ENCODE data around the gene ACTN4.

ACTN4 gene

GRCh38 chr19:38687837-38688378, 40.5 kb downstream of the ACTN4 start:
- peak overlapping the region; percentile 79 to 99 (median 96) for H3K4me2 ChIP-seq
- H3K4me3 ChIP-seq = peak overlapping the region in 2 of 10 experiments; percentile 19 to 32; a peak in 2 of 20 replicates
- H3K27ac ChIP-seq = peak overlapping the region in 9 of 11 experiments; percentile 33 to 96 (median 91); a peak in 16 of 22 replicates
- peaks cover 98 to 100% (median 100%) of the 10 kb centered on the region in 10 experiments for H3K4me1 ChIP-seq
- no peak for TF ChIP-seq Cebpa-rat (IDR thresholded peaks at IDR 0.05)
- no peaks in the 10 kb centered on the region for H3K9me3 ChIP-seq (replicated peaks in 1 of 11)
- H3K27me3 ChIP-seq = no peaks in the 10 kb centered on the region
- peaks cover 0 to 16% (median 10%) of the 10 kb centered on the region in 11 experiments; a peak in 9 of 22 replicates for H3K36me3 ChIP-seq
- peaks cover 0 to 61% (median 13%) of the 10 kb centered on the region in 11 experiments; a peak in 14 of 22 replicates for H4K20me1 ChIP-seq
- peak overlapping the region in 5 of 11 experiments; percentile 10 to 58 (median 51); a peak in 7 of 22 replicates for H3K9ac ChIP-seq

GRCh38 chr19:38690146-38690545, 42.7 kb downstream of the ACTN4 start:
- Histone ChIP-seq H4K20me1 (peaks cover 3 to 69% (median 31%) of the 10 kb centered on the region in 11 experiments; a peak in 16 of 22 replicates), H3K9me3 (replicated peaks in 1 of 11) (no peaks in the 10 kb centered on the region), H3K4me3 (no peak overlapping the region), H3K27me3 (no peaks in the 10 kb centered on the region), H3K4me1 (peaks cover 98 to 100% (median 100%) of the 10 kb centered on the region in 10 experiments), H3K36me3 (peaks cover 0 to 16% (median 10%) of the 10 kb centered on the region in 11 experiments; a peak in 9 of 22 replicates), H3K4me2 (peak overlapping the region in 10 of 11 experiments; percentile 8 to 99 (median 94); a peak in 18 of 22 replicates), H3K9ac (no peak overlapping the region), H3K27ac (peak overlapping the region in 8 of 11 experiments; percentile 33 to 96 (median 92); a peak in 16 of 22 replicates)
- TF ChIP-seq Cebpa-rat (IDR thresholded peaks at IDR 0.05) = no peak

GRCh38 chr19:38690832-38691231, 43.4 kb downstream of the ACTN4 start:
- peak overlapping the region in 10 of 11 experiments; percentile 10 to 99 (median 94); a peak in 20 of 22 replicates for H3K4me2 ChIP-seq
- peaks cover 9 to 72% (median 38%) of the 10 kb centered on the region in 11 experiments; a peak in 18 of 22 replicates for H4K20me1 ChIP-seq
- no peak for TF ChIP-seq Cebpa-rat (IDR thresholded peaks at IDR 0.05)
- H3K9me3 ChIP-seq (replicated peaks in 1 of 11) = no peaks in the 10 kb centered on the region
- no peak overlapping the region for H3K4me3 ChIP-seq
- peaks cover 98 to 100% (median 100%) of the 10 kb centered on the region in 10 experiments for H3K4me1 ChIP-seq
- peak overlapping the region in 1 of 11 experiments; percentile 73; a peak in 2 of 22 replicates for H3K9ac ChIP-seq
- H3K36me3 ChIP-seq = peaks cover 0 to 20% (median 11%) of the 10 kb centered on the region in 11 experiments; a peak in 11 of 22 replicates
- H3K27me3 ChIP-seq = no peaks in the 10 kb centered on the region
- H3K27ac ChIP-seq = peak overlapping the region in 7 of 11 experiments; percentile 20 to 95 (median 91); a peak in 12 of 22 replicates

GRCh38 chr19:38691938-38692457, 44.5 kb downstream of the ACTN4 start:
- Histone ChIP-seq H3K27ac (peak overlapping the region in 9 of 11 experiments; percentile 67 to 95 (median 83); a peak in 18 of 22 replicates), H3K4me1 (peaks cover 92 to 100% (median 100%) of the 10 kb centered on the region in 10 experiments), H3K36me3 (peaks cover 1 to 32% (median 18%) of the 10 kb centered on the region in 11 experiments; a peak in 18 of 22 replicates), H3K9me3 (replicated peaks in 1 of 11) (no peaks in the 10 kb centered on the region), H3K27me3 (no peaks in the 10 kb centered on the region), H3K9ac (peak overlapping the region in 9 of 11 experiments; percentile 58 to 77 (median 68); a peak in 17 of 22 replicates), H3K4me2 (peak overlapping the region; percentile 83 to 99 (median 94)), H3K4me3 (peak overlapping the region in 1 of 10 experiments; percentile 26; a peak in 1 of 20 replicates), H4K20me1 (peaks cover 19 to 73% (median 49%) of the 10 kb centered on the region in 11 experiments; a peak in 19 of 22 replicates)
- TF ChIP-seq Cebpa-rat (IDR thresholded peaks at IDR 0.05) = no peak

GRCh38 chr19:38692458-38693379, 45.3 kb downstream of the ACTN4 start:
- H3K4me3 ChIP-seq = peak overlapping the region in 8 of 10 experiments; percentile 19 to 56 (median 44); a peak in 14 of 20 replicates
- peak overlapping the region in 9 of 11 experiments; percentile 58 to 77 (median 68); a peak in 18 of 22 replicates for H3K9ac ChIP-seq
- TF ChIP-seq Cebpa-rat (IDR thresholded peaks at IDR 0.05) = no peak
- no peaks in the 10 kb centered on the region for H3K27me3 ChIP-seq
- H3K27ac ChIP-seq = peak overlapping the region in 10 of 11 experiments; percentile 23 to 95 (median 82); a peak in 19 of 22 replicates
- H3K4me2 ChIP-seq = peak overlapping the region; percentile 83 to 99 (median 94)
- H3K36me3 ChIP-seq = peaks cover 7 to 39% (median 21%) of the 10 kb centered on the region in 11 experiments; a peak in 19 of 22 replicates
- peaks cover 21 to 76% (median 56%) of the 10 kb centered on the region in 11 experiments; a peak in 19 of 22 replicates for H4K20me1 ChIP-seq
- peaks cover 92 to 100% (median 100%) of the 10 kb centered on the region in 10 experiments for H3K4me1 ChIP-seq
- no peaks in the 10 kb centered on the region for H3K9me3 ChIP-seq (replicated peaks in 1 of 11)

GRCh38 chr19:38693380-38694223, 46.2 kb downstream of the ACTN4 start:
- H3K27ac ChIP-seq = peak overlapping the region in 10 of 11 experiments; percentile 12 to 95 (median 82); a peak in 19 of 22 replicates
- H3K9me3 ChIP-seq (replicated peaks in 1 of 11) = no peaks in the 10 kb centered on the region
- peaks cover 7 to 43% (median 21%) of the 10 kb centered on the region in 11 experiments; a peak in 19 of 22 replicates for H3K36me3 ChIP-seq
- peak overlapping the region in 8 of 10 experiments; percentile 19 to 56 (median 44); a peak in 15 of 20 replicates for H3K4me3 ChIP-seq
- TF ChIP-seq Cebpa-rat (IDR thresholded peaks at IDR 0.05) = no peak
- H3K9ac ChIP-seq = peak overlapping the region in 10 of 11 experiments; percentile 15 to 77 (median 68); a peak in 19 of 22 replicates
- peaks cover 92 to 100% (median 100%) of the 10 kb centered on the region in 10 experiments for H3K4me1 ChIP-seq
- peaks cover 23 to 85% (median 65%) of the 10 kb centered on the region in 11 experiments; a peak in 20 of 22 replicates for H4K20me1 ChIP-seq
- H3K27me3 ChIP-seq = no peaks in the 10 kb centered on the region
- H3K4me2 ChIP-seq = peak overlapping the region; percentile 83 to 99 (median 94)

GRCh38 chr19:38695317-38695683, 47.9 kb downstream of the ACTN4 start:
- peaks cover 9 to 48% (median 26%) of the 10 kb centered on the region in 11 experiments; a peak in 21 of 22 replicates for H3K36me3 ChIP-seq
- H4K20me1 ChIP-seq = peaks cover 40 to 99% (median 82%) of the 10 kb centered on the region in 11 experiments
- peak overlapping the region; percentile 83 to 99 (median 94) for H3K4me2 ChIP-seq
- TF ChIP-seq Cebpa-rat (IDR thresholded peaks at IDR 0.05) = no peak
- peak overlapping the region; percentile 13 to 77 (median 67); a peak in 18 of 22 replicates for H3K9ac ChIP-seq
- no peaks in the 10 kb centered on the region for H3K27me3 ChIP-seq
- peak overlapping the region in 10 of 11 experiments; percentile 1 to 95 (median 82); a peak in 16 of 22 replicates for H3K27ac ChIP-seq
- peaks cover 92 to 100% (median 100%) of the 10 kb centered on the region in 10 experiments for H3K4me1 ChIP-seq
- H3K4me3 ChIP-seq = peak overlapping the region in 4 of 10 experiments; percentile 2 to 36 (median 20); a peak in 6 of 20 replicates
- H3K9me3 ChIP-seq (replicated peaks in 1 of 11) = no peaks in the 10 kb centered on the region

Measured in BLaER1 treated with 17β-estradiol and CSF1 and Interleukin-3, amounts not matched to agents 10 nM and 100 nM (cell line).